Measurements from ENCODE around the gene ARNT2. TPM values are rescaled to one million over a fixed set of nuclear protein-coding genes. Genes with fewer than 3 reads are reported as not detected.

Gene ARNT2
- total and polyA plus RNA-seq, 2 donors (not counting 1 experiment from before 2014, with no cell fraction given): 15.5 to 61.2 TPM

DNA sequence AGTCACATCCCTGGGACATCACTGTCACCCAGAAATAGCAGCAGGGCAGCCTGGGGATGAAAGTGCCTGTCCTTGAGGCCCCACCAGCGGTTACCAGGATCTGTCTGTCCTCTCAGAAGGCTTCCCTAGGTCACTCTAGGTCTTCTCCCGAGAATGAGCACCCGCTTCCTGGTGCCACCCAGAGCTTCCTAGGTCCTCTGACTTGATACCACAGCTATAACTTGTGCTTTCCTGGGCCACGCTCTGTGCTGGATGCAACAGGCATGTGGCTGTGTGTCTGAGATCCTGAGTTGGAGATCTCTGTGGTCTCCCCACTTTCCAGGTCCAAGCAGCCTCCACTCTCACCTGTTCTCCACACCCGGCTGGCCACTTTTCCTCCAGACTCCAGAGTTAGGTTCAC, 25.8 kb downstream of the ARNT2 start:
- H3K4me1 ChIP-seq (ENCODE audit: control insufficient read depth, extremely low read depth, insufficient read depth, low read length): no peaks in the 10 kb centered on the region
- H3K9ac ChIP-seq (ENCODE audit: insufficient read depth, low read length): no peak overlapping the region
- no peak overlapping the region for H3K4me2 ChIP-seq (ENCODE audit: extremely low read depth, insufficient read depth, low read length)
- no peak for TF ChIP-seq EZH2 (IDR thresholded peaks at IDR 0.05; ENCODE audit: low read length, missing control alignments)
- no peak overlapping the region for H3K27ac ChIP-seq (ENCODE audit: insufficient read depth, low read length)
- H3K36me3 ChIP-seq (ENCODE audit: control insufficient read depth, insufficient read depth, low read length): no peaks in the 10 kb centered on the region
- H3K9me3 ChIP-seq (ENCODE audit: control insufficient read depth, insufficient read depth, low read depth, low read length): no peaks in the 10 kb centered on the region
- H3K4me3 ChIP-seq (replicated peaks in 1 of 4; ENCODE audit: control extremely low read depth in 1 of 4, insufficient read depth in 1 of 4, low read depth in 3 of 4, low read length in 4 of 4): no peak overlapping the region
- no peaks in the 10 kb centered on the region for H3K79me2 ChIP-seq (ENCODE audit: control insufficient read depth, insufficient read depth, low read length)
- H4K20me1 ChIP-seq (ENCODE audit: control insufficient read depth, extremely low read depth, insufficient read depth, low read length): no peaks in the 10 kb centered on the region
- no peak for DNase-seq (ENCODE audit: low read depth in 2 of 2)
- no peak overlapping the region for H2AFZ ChIP-seq (ENCODE audit: low read length)
- H3K27me3 ChIP-seq (ENCODE audit: control insufficient read depth, insufficient read depth, low read length): no peaks in the 10 kb centered on the region

DNA sequence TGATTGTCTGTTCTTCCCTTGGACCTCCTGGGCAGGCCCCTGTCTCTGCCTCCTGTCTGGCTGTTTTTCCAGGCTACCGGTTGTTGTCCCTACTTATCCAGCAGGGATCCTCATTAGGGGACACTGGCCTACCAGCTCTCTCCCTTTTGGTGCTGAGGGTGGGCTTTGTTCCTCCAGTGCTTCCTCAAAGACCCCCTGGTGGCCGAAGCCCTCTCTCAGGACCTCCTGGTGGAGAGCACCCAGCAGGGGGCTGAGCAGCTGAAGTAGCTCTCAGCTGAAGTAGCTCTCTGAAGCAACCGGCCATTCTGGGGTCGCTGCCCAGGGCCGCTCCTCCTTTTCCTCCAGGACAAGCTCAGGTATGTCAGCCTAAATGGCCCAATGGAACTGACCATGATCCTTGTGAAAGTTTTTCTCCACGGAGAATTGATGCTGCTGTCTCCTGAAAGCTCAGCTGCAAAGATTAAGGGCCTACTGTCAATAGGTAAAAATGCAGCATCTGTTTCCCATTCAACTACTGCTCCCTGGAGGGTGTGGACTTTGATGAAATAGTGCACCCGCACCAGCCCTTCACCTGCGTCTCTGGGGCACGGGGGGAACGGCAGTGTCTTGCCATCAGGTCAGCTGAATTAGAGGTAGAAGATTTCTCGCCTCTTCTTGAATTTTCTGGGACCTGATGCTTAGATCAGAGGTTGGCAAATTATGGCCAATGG, 27.6 kb downstream of the ARNT2 start:
- no peak overlapping the region for H3K4me3 ChIP-seq (replicated peaks in 1 of 4; ENCODE audit: control extremely low read depth in 1 of 4, insufficient read depth in 1 of 4, low read depth in 3 of 4, low read length in 4 of 4)
- no peaks in the 10 kb centered on the region for H3K36me3 ChIP-seq (ENCODE audit: control insufficient read depth, insufficient read depth, low read length)
- H2AFZ ChIP-seq (ENCODE audit: low read length): no peak overlapping the region
- H3K4me2 ChIP-seq (ENCODE audit: extremely low read depth, insufficient read depth, low read length): no peak overlapping the region
- H3K9me3 ChIP-seq (ENCODE audit: control insufficient read depth, insufficient read depth, low read depth, low read length): no peaks in the 10 kb centered on the region
- TF ChIP-seq EZH2 (IDR thresholded peaks at IDR 0.05; ENCODE audit: low read length, missing control alignments): no peak
- TF ChIP-seq, protein P1, sequence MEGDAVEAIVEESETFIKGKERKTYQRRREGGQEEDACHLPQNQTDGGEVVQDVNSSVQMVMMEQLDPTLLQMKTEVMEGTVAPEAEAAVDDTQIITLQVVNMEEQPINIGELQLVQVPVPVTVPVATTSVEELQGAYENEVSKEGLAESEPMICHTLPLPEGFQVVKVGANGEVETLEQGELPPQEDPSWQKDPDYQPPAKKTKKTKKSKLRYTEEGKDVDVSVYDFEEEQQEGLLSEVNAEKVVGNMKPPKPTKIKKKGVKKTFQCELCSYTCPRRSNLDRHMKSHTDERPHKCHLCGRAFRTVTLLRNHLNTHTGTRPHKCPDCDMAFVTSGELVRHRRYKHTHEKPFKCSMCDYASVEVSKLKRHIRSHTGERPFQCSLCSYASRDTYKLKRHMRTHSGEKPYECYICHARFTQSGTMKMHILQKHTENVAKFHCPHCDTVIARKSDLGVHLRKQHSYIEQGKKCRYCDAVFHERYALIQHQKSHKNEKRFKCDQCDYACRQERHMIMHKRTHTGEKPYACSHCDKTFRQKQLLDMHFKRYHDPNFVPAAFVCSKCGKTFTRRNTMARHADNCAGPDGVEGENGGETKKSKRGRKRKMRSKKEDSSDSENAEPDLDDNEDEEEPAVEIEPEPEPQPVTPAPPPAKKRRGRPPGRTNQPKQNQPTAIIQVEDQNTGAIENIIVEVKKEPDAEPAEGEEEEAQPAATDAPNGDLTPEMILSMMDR (conservative IDR thresholded peaks at IDR 0.05 in 1 of 2, IDR thresholded peaks at IDR 0.05 in 1 of 2; ENCODE audit: low read depth in 1 of 2, low read length in 2 of 2): no peak
- no peaks in the 10 kb centered on the region for H3K4me1 ChIP-seq (ENCODE audit: control insufficient read depth, extremely low read depth, insufficient read depth, low read length)
- no peak overlapping the region for H3K27ac ChIP-seq (ENCODE audit: insufficient read depth, low read length)
- H3K27me3 ChIP-seq (ENCODE audit: control insufficient read depth, insufficient read depth, low read length): no peaks in the 10 kb centered on the region
- DNase-seq (ENCODE audit: low read depth in 2 of 2): no peak
- no peaks in the 10 kb centered on the region for H4K20me1 ChIP-seq (ENCODE audit: control insufficient read depth, extremely low read depth, insufficient read depth, low read length)
- no peaks in the 10 kb centered on the region for H3K79me2 ChIP-seq (ENCODE audit: control insufficient read depth, insufficient read depth, low read length)
- H3K9ac ChIP-seq (ENCODE audit: insufficient read depth, low read length): no peak overlapping the region

DNA sequence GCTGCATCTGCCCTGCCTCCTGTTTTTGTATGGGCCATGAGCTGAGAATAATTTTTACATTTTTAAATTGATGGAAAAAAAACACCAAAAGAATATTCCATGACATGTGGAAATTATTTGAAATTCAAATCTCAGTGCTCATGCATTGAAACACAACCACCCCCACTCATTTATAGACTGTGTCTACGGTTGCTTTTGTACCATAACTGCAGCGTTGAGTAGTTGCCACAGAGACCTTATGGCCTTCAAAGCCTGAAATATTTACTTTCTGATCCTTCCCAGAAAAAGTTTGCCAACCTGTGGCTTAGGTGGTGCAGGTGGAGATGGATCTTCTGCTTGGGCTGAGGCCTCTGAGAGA, 28.1 kb downstream of the ARNT2 start:
- Histone ChIP-seq H3K9ac (ENCODE audit: insufficient read depth, low read length) (no peak overlapping the region), H3K4me1 (ENCODE audit: control insufficient read depth, extremely low read depth, insufficient read depth, low read length) (no peaks in the 10 kb centered on the region), H3K79me2 (ENCODE audit: control insufficient read depth, insufficient read depth, low read length) (no peaks in the 10 kb centered on the region), H3K27ac (ENCODE audit: insufficient read depth, low read length) (no peak overlapping the region), H4K20me1 (ENCODE audit: control insufficient read depth, extremely low read depth, insufficient read depth, low read length) (no peaks in the 10 kb centered on the region), H3K9me3 (ENCODE audit: control insufficient read depth, insufficient read depth, low read depth, low read length) (no peaks in the 10 kb centered on the region), H3K4me3 (replicated peaks in 1 of 4; ENCODE audit: control extremely low read depth in 1 of 4, insufficient read depth in 1 of 4, low read depth in 3 of 4, low read length in 4 of 4) (no peak overlapping the region), H3K27me3 (ENCODE audit: control insufficient read depth, insufficient read depth, low read length) (no peaks in the 10 kb centered on the region), H3K4me2 (ENCODE audit: extremely low read depth, insufficient read depth, low read length) (no peak overlapping the region), H2AFZ (ENCODE audit: low read length) (no peak overlapping the region), H3K36me3 (ENCODE audit: control insufficient read depth, insufficient read depth, low read length) (no peaks in the 10 kb centered on the region)
- DNase-seq (ENCODE audit: low read depth in 2 of 2): no peak
- TF ChIP-seq, protein P1 (conservative IDR thresholded peaks at IDR 0.05 in 1 of 2, IDR thresholded peaks at IDR 0.05 in 1 of 2; ENCODE audit: low read depth in 1 of 2, low read length in 2 of 2): no peak
- TF ChIP-seq EZH2 (IDR thresholded peaks at IDR 0.05; ENCODE audit: low read length, missing control alignments): no peak
